RWPE1 (cell line): ENCODE data around the gene RBM8A.

Source experiments
- CTCF ChIA-PET: fragments of 350-600 bp; sonication (Branson Sonifier 250); formaldehyde crosslinking; extraction: SDS; loops from one replicate; lab custom pipeline; 2021; lab: Yijun Ruan, JAX
- POLR2A ChIA-PET: fragments of 400-600 bp; formaldehyde crosslinking; extraction: SDS; loops from one replicate; lab custom pipeline; 2020; ENCODE audit warnings: antibody characterized with exemption; ENCODE audit not compliant: low non-redundant PET; lab: Yijun Ruan, JAX
- DNase-seq: peaks from one replicate; pipeline ENCODE4 v3.0.0; 2012; ENCODE audit warnings: low spot score
- H3K27ac ChIP-seq: fragments of 450-650 bp; 2 replicates; pipeline ENCODE4 v1.5.1; 2017
- CTCF ChIP-seq: fragments of 450-650 bp; conservative IDR thresholded peaks from 2 replicates; pipeline ENCODE4 v1.5.1; 2017; ENCODE audit warnings: low read depth, mild to moderate bottlenecking

RBM8A gene

DNA sequence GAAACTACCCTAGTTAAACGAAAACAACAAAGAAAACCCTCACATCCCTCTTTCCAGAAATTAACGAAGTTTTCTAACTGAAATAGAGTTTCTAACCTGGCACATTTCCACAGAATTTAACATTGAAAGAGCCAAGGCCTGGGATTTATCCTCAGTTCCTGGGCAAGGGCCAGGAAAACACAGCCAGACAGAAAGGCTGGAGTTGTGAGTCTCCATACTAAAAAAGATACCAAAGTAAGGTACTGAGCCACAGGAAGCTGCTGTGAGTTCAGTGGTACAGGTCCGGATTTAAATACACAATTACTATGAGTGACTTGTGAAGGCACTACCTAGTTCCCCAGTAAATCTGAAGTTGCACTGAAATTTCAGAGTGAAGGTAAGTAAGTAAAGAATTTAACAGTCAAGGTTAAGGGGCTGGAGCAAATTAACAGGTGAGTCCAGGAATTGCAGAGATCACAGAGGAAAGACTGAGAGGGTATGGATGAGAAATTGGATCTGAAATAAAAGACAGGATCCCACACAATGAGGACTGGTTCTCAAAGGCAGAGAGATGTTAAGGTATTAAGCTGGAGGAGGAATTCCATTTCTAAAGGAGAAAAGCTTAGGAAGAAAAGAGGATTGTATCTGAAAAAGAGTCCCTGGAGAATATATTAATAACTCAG is 29.6 kb upstream of the RBM8A start:
- ChIA-PET CTCF (interaction anchor here (0.5 to 1.4 kb wide), 2 partner anchors 23 to 69 kb away, joined by 4 read pairs; no protein-coding TSS in a partner anchor), POLR2A (interaction anchor here (0.8 kb wide), 1 partner anchor 30 kb away, joined by 3 read pairs; the partner anchor contains the start of gene RBM8A)
- no peak for TF ChIP-seq CTCF
- DNase-seq, result no peak
- H3K27ac ChIP-seq, result peak overlapping the region; percentile 98

- CTCF ChIA-PET, result interaction anchor here (0.5 kb wide), 1 partner anchor 24 kb away, joined by 4 read pairs; no protein-coding TSS in a partner anchor
- POLR2A ChIA-PET, result no interaction called here
- no peak overlapping the region for H3K27ac ChIP-seq
- TF ChIP-seq CTCF, result no peak
- DNase-seq, result no peak
Measured at GRCh38 chr1:145956361-145956760, 29.1 kb upstream of the RBM8A start.

DNA sequence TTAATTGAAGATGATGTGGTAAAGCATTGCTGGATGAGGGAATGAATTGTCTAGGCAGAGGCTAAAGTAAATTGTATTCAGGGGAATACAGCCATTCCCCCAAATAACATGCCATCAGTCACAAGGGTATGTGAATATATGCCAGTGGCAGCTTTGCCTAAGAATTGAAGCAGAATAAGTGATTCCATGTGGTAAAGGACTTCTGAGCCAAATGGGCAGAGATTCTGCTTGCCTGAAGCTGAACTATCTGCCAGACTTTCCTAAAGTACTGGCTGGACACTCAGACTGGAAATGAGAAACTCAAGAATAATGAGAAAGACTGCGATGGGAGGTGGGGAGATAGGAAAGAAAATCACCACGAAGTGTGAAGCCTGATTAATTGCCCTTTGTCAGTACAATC is 28.2 kb upstream of the RBM8A start:
- no peak overlapping the region for H3K27ac ChIP-seq
- ChIA-PET CTCF (no interaction called here), POLR2A (no interaction called here)
- no peak for TF ChIP-seq CTCF
- DNase-seq, result no peak

DNA sequence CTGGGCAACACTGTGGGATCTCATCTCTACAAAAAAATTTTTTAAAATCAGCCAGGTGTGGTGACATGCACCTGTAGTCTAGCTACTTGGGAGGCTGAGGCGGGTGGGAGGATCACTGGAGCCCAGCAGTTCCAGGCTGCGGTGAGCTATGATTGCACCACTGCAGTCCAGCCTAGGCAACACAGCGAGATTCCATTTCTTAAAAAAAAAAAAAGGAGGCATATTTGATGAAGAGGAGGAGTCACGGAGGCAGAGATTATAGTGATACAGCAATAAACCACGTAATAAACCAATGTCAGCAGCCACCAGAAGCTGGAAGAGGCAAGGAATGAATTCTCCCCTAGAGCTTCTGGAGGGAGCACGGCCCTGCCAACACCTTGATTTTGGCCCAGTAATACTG is 26.6 kb upstream of the RBM8A start:
- no peak for TF ChIP-seq CTCF
- POLR2A ChIA-PET, result no interaction called here
- DNase-seq, result no peak
- CTCF ChIA-PET, result no interaction called here
- no peak overlapping the region for H3K27ac ChIP-seq

DNA sequence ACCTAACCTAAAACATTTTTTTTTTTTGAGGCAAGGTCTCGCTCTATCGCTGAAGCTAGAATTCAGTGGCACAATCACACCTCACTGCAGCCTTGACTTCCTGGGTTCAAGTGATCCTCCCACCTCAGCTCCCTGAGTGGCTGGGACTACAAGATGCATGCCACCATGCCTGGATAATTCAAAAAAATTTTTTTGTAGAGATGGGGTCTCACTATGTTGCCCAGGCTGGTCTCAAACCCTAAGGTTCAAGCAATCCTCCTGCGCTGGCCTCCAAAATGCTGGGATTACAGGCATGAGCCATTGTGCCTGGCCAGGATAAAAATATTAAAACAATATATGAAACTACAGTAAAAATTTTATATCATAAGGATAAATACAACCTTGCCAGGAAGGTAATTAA is 25.6 kb upstream of the RBM8A start:
- DNase-seq, result no peak
- H3K27ac ChIP-seq, result no peak overlapping the region
- POLR2A ChIA-PET, result no interaction called here
- CTCF ChIA-PET, result no interaction called here
- no peak for TF ChIP-seq CTCF

DNA sequence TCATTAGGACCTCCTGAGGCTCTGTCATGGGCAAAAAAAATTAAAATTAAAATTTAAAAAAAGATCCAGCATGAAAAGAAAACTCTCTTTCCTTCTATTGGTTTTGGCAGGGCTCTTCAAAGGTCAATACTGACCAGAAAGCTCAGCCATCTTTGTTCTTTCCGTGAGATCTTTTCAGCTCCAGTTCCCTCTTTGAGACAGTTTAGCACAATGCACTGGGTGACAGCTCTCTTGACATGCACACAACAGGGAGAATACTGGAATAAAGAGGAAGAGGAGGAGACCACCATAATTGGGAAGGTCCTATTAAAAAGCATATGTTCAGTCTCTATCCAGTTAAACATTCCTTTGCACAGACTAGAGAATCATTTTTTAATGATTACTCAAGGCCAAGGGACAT is 24.2 kb upstream of the RBM8A start:
- POLR2A ChIA-PET, result interaction anchor here (0.6 kb wide), 1 partner anchor 11 kb away, joined by 4 read pairs; no protein-coding TSS in a partner anchor
- H3K27ac ChIP-seq, result no peak overlapping the region
- CTCF ChIA-PET, result no interaction called here
- no peak for TF ChIP-seq CTCF
- no peak for DNase-seq
